Non-pigmented ciliary epithelial cell (primary cell): ENCODE measurements around the gene MED29.

Experiments
- DNase-seq: peaks from one replicate; pipeline ENCODE4 v3.0.0-alpha.2; 2010; ENCODE audit warnings: low read depth

The MED29 gene

DNA sequence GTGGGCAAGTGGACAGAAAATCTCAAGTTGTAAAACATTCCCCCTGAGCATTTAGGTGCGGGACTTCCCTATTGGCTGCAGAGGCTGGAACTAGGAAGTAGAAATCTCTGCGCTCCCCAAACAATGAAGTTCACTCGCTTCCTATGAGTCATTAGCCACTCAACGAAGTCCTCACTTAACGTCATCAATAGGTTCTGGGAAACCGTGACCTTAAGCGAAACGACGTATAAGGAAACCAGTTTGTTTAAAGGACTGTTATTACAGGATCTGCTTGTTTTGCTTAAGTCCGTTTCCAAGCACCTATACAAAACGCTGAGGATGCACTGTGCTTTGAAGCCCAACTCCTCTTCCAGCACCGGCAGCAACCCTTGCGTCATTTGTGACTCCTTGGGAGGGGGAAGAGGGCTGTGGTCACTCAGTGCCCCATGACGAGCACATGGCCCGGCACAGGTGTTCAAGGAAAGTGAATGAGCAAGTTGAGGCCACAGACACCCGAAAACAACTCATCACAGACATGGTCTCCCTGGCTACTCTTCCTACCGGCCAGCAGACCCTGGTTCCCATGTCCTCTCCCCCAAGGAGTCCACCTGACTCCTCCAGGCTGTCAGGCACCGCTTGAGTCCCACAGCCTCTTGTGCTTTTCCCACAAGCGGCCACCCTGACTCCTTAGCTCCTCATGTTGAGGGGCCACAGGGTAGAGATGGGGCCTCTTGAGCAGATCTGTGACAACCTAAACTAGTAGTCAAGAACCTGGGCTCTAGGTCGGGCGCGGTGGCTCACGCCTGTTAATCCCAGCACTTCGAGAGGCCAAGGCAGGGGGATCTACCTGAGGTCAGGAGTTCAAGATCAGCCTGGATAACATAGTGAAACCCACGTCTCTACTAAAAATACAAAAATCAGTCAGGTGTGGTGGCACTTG is 39.8 kb downstream of the MED29 start:
- DNase-seq, result peak; percentile 99

- DNase-seq, result no peak
Observed at GRCh38 chr19:39432677-39433025, 41.5 kb downstream of the MED29 start.

DNA sequence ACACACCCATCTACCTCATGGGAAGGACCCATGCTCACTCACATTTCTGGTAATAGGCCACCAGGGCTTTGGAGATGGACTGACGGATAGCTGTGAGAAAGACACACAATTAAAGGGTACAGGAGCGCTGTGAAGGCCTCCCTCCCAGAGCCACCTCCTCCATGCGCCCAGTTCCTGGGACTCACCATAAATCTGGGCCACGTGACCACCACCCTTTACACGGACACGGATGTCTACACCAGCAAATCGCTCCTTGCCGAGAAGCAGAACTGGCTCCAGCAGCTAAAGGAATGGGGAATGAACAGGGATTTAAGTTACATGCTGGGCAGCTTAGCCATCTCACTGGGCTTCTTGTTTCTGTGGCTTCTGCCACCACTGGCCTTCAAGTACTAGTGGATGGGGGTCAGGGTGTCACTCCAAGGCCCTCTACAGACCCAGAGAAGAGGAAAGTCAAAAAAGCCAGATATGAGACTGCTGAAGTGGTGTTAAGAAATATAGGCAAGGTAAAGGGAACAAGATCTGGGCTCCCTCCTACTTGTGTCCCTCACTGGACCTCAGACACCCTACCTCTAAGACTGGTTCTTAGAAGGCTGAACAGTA is 42.4 kb downstream of the MED29 start:
- no peak for DNase-seq

DNA sequence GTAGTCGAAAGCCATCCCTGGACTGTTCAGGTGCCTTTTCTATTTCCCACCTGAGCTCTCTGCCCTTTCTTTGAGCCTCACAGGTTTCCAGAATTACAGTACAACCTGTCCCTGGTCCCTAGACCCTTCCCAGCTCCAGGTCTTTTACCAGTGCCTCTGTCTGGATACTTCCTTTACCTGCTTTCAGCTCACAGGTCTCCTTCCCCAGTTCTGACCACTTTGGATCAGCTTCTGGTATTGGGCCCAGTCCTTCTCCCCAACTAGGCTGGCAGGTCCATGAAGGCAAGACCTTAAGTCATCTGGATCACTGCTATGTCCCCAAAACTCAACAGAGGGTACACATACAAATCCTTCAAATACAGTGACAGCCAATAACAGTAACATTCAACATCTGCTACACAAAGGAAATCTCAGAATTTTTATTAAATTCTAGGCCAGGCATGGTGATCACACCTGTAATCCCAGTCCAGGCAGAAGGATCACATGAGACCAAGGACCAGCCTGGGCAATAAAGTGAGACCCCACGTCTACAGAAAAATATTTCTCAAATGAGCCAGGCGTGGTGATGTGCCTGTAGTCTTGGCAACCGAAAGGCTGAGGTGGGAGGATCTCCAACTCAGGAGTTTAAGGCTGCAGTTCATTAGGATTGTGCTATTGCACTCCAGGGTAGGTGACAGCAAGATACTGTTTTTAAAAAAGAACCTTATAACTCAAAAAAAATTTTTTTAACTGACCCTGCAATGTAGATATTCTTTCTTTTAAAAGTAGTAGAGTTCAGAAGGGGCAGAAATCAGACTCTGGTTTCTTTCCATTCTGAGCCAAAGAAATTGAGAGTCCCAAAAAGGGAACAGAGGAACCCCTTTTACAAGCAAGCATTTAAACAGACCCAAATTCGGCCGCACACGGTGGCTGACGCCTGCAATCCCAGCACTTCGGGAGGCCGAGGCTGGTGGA is 43.2 kb downstream of the MED29 start:
- DNase-seq, result no peak

GRCh38 chr19:39435499-39436349 is 44.5 kb downstream of the MED29 start, which contains the start of gene RPS16:
Gene RPS16, minus strand, starts transcription at chr19:39435949. Its CDS starts 54 bp downstream, at chr19:39435895.
- peak; percentile 79 for DNase-seq

DNA sequence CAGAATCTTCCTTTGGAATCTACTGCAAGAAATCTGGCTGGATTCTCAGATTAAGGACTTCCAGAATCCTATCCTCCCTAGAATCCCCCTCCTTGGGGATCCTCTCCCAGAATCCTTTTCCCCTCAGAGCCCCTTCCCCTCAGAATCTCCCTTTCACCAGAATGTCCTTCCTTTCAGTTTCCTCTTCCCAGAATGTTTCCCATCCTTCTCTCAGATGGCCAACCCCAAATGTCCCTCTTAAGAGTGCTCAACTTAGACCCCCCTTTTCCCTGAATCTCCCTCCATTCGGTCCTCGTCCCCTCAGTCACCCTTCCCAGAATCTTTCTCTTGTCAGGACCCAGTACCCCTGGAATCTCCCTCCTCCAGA is 45.2 kb downstream of the MED29 start:
- no peak for DNase-seq

- DNase-seq, result no peak
Observed at GRCh38 chr19:39438270-39438934, 47.2 kb downstream of the MED29 start.

DNA sequence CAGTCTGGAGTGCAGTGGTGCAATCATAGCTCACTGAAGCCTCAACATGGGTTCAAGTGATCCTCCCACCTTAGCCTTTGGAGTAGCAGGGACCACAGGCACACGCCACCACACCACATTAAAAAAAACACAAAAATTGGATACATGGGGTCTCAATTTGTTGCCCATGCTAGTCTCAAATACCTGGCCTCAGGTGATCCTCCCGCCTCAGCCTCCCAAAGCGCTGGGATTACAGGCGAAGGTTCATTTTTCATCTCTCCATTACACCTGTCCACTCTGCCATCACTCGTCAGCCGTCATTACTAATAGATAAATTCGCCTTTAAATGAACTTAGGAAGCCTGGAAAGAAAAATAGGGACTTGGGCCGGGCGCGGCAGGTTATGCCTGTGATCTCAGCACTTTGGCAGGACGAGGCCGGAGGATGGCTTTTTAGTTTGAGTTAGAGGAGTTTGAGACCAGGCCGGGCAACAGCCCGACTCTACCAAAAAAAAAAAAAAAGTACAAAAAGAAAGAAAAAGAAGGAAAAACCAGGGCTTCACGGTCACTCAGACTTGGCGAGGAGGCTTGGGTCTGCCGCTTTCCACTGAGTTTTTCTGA is 53.5 kb downstream of the MED29 start:
- no peak for DNase-seq

GRCh38 chr19:39445196-39446111 is 54.3 kb downstream of the MED29 start, which contains the start of gene SUPT5H:
Gene SUPT5H, plus strand, starts transcription at chr19:39445582. Its CDS starts 309 bp downstream, at chr19:39445891.
- peak; percentile 84 for DNase-seq

DNA sequence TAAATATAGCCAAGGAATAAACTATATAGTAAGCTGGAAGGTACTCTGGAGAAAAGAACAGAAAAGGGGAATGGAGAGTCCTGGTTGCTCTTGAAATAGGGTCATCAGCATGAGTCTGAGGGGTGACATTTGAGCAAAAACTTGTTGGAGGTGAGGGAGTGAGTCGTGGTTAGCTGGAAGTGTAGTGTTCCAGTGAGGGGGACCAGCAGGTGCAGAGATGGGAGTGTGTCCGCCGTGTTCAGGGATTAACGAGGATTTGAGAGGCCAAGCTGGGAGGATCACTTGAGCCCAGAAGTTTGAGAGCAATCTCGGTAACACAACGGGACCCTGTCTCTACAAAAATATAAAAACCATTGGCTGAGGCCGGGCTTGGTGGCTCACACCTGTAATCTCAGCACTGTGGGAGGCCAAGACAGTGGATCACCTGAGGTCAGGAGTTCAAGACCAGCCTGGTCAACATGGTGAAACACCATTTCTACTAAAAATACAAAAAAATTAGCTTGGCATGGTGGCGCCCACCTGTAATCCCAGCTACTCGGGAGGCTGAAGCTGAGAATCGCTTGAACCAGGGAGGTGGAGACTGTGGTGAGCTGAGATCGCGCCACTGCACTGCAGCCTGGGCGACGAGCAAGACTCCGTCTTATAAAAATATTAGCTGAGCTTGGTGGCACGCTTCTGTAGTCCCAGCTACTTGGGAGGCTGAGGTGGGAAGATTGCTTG is 55.3 kb downstream of the MED29 start:
- DNase-seq, result no peak

DNA sequence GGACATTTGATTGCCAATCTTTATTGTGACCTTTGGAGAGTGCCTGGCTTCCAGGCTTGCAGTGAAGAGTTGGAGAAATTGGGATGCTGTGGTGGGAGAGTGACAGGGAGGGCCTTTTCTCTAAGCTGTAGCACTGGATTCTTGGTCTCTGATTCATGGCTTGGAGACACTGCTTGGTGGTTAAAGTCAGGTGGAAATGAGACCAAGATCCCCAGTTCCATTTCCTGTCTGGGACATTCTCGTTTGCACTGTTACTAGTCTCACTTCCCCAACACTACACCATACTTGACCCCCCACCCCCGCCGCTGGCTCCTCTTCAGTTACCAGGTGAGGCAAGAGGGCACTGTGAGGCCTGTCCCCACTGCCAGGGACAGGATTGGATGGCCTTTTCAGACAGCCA is 57.1 kb downstream of the MED29 start:
- DNase-seq, result no peak

DNA sequence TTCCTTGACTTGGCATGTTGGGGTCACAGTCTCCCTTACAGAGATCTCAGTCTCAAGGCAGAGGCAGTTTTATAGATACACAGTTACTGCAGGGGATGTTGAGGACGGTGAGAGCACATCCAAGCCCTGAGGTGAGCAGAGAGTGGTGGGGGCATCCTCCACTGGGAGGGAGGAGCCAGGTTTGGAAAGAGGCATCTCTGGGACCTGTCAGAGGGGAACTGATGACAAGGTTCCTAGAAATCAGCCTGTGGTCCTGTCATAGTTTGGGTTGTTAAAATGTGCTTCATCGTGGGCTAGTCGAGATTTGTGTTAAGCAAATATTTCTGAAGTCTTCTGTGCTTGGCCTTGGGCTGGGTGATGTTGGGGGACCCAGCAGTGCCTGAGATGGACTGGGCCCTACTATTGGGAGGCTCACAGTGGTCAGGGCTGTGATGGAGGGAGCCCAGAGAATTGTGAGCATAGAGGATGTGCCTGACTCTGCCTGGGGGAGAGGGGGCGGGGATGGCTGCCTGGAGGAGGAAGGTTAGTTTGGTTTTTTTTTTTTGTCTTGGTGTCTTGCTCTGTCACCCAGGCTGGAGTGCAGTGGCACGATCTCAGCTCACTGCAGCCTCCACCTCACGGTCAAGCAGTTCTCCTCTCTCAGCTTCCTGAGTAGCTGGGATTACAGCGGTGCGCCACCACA is 58.1 kb downstream of the MED29 start:
- no peak for DNase-seq
